Measurements from ENCODE around the gene MED26. TPM values are rescaled to one million over a fixed set of nuclear protein-coding genes. Genes with fewer than 3 reads are reported as not detected.
A peak's percentile ranks its signal among the peaks of the same experiment; 100 is the strongest.

MED26 gene
- total and polyA plus RNA-seq, 2 of the 13 experiments (the other 11 are each of a cell fraction or from before 2014, with no cell fraction given), result 3.5 to 3.8 TPM

DNA sequence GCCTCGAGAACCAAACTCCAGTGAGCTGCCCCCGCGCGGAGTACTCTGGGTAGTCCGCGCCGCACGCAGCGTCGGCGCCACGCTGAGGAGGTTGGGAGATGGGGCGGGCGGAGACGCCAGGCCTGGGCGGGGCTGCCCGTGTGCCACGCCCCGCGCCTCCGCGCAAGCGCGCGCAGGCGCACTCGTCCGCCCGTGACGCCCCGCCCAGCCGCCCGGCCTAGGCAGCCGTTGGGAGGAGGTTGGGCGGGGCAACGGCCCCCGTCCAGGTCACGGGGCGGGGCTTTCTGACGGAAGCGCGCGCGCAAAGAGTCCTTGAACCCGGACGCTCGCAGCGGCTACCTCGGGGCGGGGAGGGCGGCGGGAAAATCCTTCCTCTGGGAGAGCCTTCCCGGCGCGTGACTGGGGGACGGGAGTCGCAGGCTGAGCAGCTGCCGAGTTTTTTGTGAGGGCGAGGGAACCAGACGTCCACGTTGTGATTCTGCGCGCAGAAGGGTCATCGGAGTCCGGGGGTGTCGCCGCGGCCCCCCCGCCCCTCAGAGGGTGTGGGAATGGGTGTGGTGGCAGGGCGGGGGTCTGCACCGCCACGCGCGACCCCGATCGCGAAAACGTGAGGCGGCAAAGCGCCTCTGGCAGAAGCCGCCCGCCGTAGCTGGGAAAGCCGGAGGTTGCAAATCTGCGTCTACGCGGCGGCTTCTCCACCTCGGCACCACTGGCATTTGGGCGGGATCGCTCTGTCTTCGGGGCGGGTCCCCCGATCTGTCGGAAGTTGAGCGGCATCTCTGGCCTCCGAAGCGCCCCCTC is at the start of gene MED26 (continued):
- peak; percentile 49; the same call in 1 of the 2 replicates for TF ChIP-seq ZNF574 (CRISPR knock-in tag; IDR thresholded peaks at IDR 0.05)
- TF ChIP-seq, protein P1, sequence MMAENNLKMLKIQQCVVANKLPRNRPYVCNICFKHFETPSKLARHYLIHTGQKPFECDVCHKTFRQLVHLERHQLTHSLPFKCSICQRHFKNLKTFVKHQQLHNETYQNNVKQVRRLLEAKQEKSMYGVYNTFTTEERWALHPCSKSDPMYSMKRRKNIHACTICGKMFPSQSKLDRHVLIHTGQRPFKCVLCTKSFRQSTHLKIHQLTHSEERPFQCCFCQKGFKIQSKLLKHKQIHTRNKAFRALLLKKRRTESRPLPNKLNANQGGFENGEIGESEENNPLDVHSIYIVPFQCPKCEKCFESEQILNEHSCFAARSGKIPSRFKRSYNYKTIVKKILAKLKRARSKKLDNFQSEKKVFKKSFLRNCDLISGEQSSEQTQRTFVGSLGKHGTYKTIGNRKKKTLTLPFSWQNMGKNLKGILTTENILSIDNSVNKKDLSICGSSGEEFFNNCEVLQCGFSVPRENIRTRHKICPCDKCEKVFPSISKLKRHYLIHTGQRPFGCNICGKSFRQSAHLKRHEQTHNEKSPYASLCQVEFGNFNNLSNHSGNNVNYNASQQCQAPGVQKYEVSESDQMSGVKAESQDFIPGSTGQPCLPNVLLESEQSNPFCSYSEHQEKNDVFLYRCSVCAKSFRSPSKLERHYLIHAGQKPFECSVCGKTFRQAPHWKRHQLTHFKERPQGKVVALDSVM (CRISPR knock-in tag; IDR thresholded peaks at IDR 0.05), result no peak; the same call in none of the 2 replicates
- TF ChIP-seq MIER2 (CRISPR knock-in tag; IDR thresholded peaks at IDR 0.05), result no peak
- no peak for TF ChIP-seq ZSCAN21 (CRISPR knock-in tag; IDR thresholded peaks at IDR 0.05; ENCODE audit: borderline replicate concordance)
- no peak for TF ChIP-seq RARG (CRISPR knock-in tag; IDR thresholded peaks at IDR 0.05; ENCODE audit: low read depth)
- no peak for TF ChIP-seq SRF (IDR thresholded peaks at IDR 0.05; ENCODE audit: low read depth, low read length)
- TF ChIP-seq PHF8 (CRISPR knock-in tag; IDR thresholded peaks at IDR 0.05), result peak; percentile 74
- TF ChIP-seq ELK4 (CRISPR knock-in tag; IDR thresholded peaks at IDR 0.05; ENCODE audit: borderline replicate concordance), result 0 out of 2 replicates have a peak, but pooled peaks have one; percentile 18
- TF ChIP-seq ZBTB14 (CRISPR knock-in tag; IDR thresholded peaks at IDR 0.05), result peak; percentile 74
- no peak for TF ChIP-seq PHB2 (IDR thresholded peaks at IDR 0.05; ENCODE audit: partially characterized antibody)
- TF ChIP-seq, protein P2, sequence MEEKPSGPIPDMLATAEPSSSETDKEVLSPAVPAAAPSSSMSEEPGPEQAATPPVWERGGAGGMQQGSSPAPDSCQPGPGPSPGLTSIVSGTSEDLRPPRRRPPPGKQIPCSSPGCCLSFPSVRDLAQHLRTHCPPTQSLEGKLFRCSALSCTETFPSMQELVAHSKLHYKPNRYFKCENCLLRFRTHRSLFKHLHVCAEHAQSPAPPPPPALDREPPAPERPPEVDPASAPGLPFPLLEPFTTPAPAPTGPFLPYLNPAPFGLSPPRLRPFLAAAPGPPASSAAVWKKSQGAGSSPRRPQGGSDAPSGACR (CRISPR knock-in tag; IDR thresholded peaks at IDR 0.05), result no peak
- TF ChIP-seq SAFB2 (CRISPR knock-in tag; IDR thresholded peaks at IDR 0.05; ENCODE audit: borderline replicate concordance, low read depth), result peak; percentile 57; the same call in 1 of the 2 replicates
- no peak for TF ChIP-seq EHMT2 (IDR thresholded peaks at IDR 0.05; ENCODE audit: borderline replicate concordance, low read depth, low read length)
- no peak for TF ChIP-seq ZNF207 (IDR thresholded peaks at IDR 0.05; ENCODE audit: borderline replicate concordance)
- TF ChIP-seq ZNF335 (CRISPR knock-in tag; IDR thresholded peaks at IDR 0.05), result 0 out of 2 replicates have a peak, but pooled peaks have one; percentile 16
- TF ChIP-seq ZNF296 (CRISPR knock-in tag; conservative IDR thresholded peaks at IDR 0.05), result no peak
- no peak for TF ChIP-seq STAT5B (CRISPR knock-in tag; IDR thresholded peaks at IDR 0.05)
- TF ChIP-seq NR0B2 (CRISPR knock-in tag; IDR thresholded peaks at IDR 0.05), result 0 out of 2 replicates have a peak, but pooled peaks have one; percentile 31
- no peak for TF ChIP-seq BRD4 (CRISPR knock-in tag; IDR thresholded peaks at IDR 0.05)
- TF ChIP-seq CBX5 (CRISPR knock-in tag; IDR thresholded peaks at IDR 0.05; ENCODE audit: borderline replicate concordance), result no peak
- peak; percentile 88 for TF ChIP-seq KAT8 (CRISPR knock-in tag; IDR thresholded peaks at IDR 0.05)
